ENCODE measurements around the gene TLK2.
"Not testable (repeated sequence)": the region's sequence is repeated elsewhere in the genome, so short reads cannot be mapped to it uniquely, and the experiment has no call there.

GRCh38 chr17:62510247-62510819 lies 31.7 kb downstream of the TLK2 start:
- TF ChIP-seq, protein P1, sequence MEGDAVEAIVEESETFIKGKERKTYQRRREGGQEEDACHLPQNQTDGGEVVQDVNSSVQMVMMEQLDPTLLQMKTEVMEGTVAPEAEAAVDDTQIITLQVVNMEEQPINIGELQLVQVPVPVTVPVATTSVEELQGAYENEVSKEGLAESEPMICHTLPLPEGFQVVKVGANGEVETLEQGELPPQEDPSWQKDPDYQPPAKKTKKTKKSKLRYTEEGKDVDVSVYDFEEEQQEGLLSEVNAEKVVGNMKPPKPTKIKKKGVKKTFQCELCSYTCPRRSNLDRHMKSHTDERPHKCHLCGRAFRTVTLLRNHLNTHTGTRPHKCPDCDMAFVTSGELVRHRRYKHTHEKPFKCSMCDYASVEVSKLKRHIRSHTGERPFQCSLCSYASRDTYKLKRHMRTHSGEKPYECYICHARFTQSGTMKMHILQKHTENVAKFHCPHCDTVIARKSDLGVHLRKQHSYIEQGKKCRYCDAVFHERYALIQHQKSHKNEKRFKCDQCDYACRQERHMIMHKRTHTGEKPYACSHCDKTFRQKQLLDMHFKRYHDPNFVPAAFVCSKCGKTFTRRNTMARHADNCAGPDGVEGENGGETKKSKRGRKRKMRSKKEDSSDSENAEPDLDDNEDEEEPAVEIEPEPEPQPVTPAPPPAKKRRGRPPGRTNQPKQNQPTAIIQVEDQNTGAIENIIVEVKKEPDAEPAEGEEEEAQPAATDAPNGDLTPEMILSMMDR (IDR thresholded peaks at IDR 0.05; ENCODE audit: poor library complexity, severe bottlenecking), result not testable (repeated sequence)
- not testable (repeated sequence) for TF ChIP-seq POLR2AphosphoS5 (IDR thresholded peaks at IDR 0.05); EZH2 (IDR thresholded peaks at IDR 0.05; ENCODE audit: borderline replicate concordance, insufficient read depth, low read length, poor library complexity, severe bottlenecking); REST (IDR thresholded peaks at IDR 0.05; ENCODE audit: borderline replicate concordance); SMC3 (conservative IDR thresholded peaks at IDR 0.05; ENCODE audit: poor library complexity); RAD21 (conservative IDR thresholded peaks at IDR 0.05)

Data from neural cell (in vitro differentiated cells).